Measurements from ENCODE around the gene TNRC6B.

- no peak for TF ChIP-seq CTCF (IDR thresholded peaks at IDR 0.05)
- no peak for TF ChIP-seq POLR2A (IDR thresholded peaks at IDR 0.05)
Observed at GRCh38 chr22:40252146-40252545, 74.4 kb downstream of the TNRC6B start.

Data from right lobe of liver (tissue), 4 donors.